Adipocyte (in vitro differentiated cells): ENCODE measurements around the gene FGF2.
A peak's percentile ranks its signal among the peaks of the same experiment; 100 is the strongest.
"Not testable (repeated sequence)": the region's sequence is repeated elsewhere in the genome, so short reads cannot be mapped to it uniquely, and the experiment has no call there.

Source experiments
- DNase-seq: peaks from one replicate; pipeline ENCODE4 v3.0.0-alpha.2; 2015; ENCODE audit warnings: low read depth
- H3K27me3 ChIP-seq: replicated peaks from 2 replicates; pipeline ENCODE4 v1.7.0; 2013; ENCODE audit warnings: mild to moderate bottlenecking, low read length, moderate library complexity; ENCODE audit not compliant: control insufficient read depth, insufficient read depth
- H3K36me3 ChIP-seq: 2 replicates; pipeline ENCODE4 v1.7.0; 2013; ENCODE audit warnings: low read length, mild to moderate bottlenecking, moderate library complexity; ENCODE audit not compliant: control insufficient read depth, insufficient read depth, severe bottlenecking
- H3K4me1 ChIP-seq: 2 replicates; pipeline ENCODE4 v1.7.0; 2013; ENCODE audit warnings: mild to moderate bottlenecking, low read length, moderate library complexity; ENCODE audit not compliant: control insufficient read depth, insufficient read depth
- H3K4me3 ChIP-seq: 2 replicates; pipeline ENCODE4 v1.7.0; 2013; ENCODE audit warnings: mild to moderate bottlenecking, low read length, moderate library complexity
- H3K9ac ChIP-seq: 2 replicates; pipeline ENCODE4 v1.7.0; 2013; ENCODE audit warnings: mild to moderate bottlenecking, low read length, moderate library complexity
- H3K9me3 ChIP-seq: 2 replicates; pipeline ENCODE4 v1.7.0; 2013; ENCODE audit warnings: mild to moderate bottlenecking, low read length, moderate library complexity; ENCODE audit not compliant: control insufficient read depth

FGF2 gene

GRCh38 chr4:122914292-122914904, 87.8 kb downstream of the FGF2 start:
- peak; percentile 76 for DNase-seq
- no peaks in the 10 kb centered on the region for H3K9me3 ChIP-seq
- peaks cover 28% of the 10 kb centered on the region for H3K4me1 ChIP-seq

GRCh38 chr4:122914938-122915337, 88.3 kb downstream of the FGF2 start:
- DNase-seq = peak; percentile 57
- Histone ChIP-seq H3K4me3 (peak overlapping the region; percentile 34), H3K4me1 (peaks cover 23% of the 10 kb centered on the region)

More at GRCh38 chr4:122914292-122914904, 87.8 kb downstream of the FGF2 start:
- H3K4me3 ChIP-seq = peak overlapping the region; percentile 34
- no peaks in the 10 kb centered on the region for H3K27me3 ChIP-seq
- H3K36me3 ChIP-seq = no peaks in the 10 kb centered on the region
- H3K9ac ChIP-seq = peak overlapping the region; percentile 31

GRCh38 chr4:122917731-122918130, 91.1 kb downstream of the FGF2 start:
- Histone ChIP-seq H3K27me3 (no peaks in the 10 kb centered on the region), H3K4me3 (no peak overlapping the region), H3K36me3 (no peaks in the 10 kb centered on the region), H3K9me3 (no peaks in the 10 kb centered on the region), H3K4me1 (peaks cover 22% of the 10 kb centered on the region), H3K9ac (no peak overlapping the region)
- no peak for DNase-seq

More at GRCh38 chr4:122914938-122915337, 88.3 kb downstream of the FGF2 start:
- peak overlapping the region; percentile 19 for H3K9ac ChIP-seq
- no peaks in the 10 kb centered on the region for H3K36me3 ChIP-seq
- H3K9me3 ChIP-seq = no peaks in the 10 kb centered on the region
- H3K27me3 ChIP-seq = no peaks in the 10 kb centered on the region

GRCh38 chr4:122920473-122920872, 93.8 kb downstream of the FGF2 start:
- H3K36me3 ChIP-seq = no peaks in the 10 kb centered on the region
- H3K9me3 ChIP-seq = no peaks in the 10 kb centered on the region
- peaks cover 14% of the 10 kb centered on the region for H3K4me1 ChIP-seq
- H3K4me3 ChIP-seq = no peak overlapping the region
- DNase-seq = no peak
- no peak overlapping the region for H3K9ac ChIP-seq
- H3K27me3 ChIP-seq = no peaks in the 10 kb centered on the region

- H3K9me3 ChIP-seq = no peaks in the 10 kb centered on the region
- peaks cover 14% of the 10 kb centered on the region for H3K4me1 ChIP-seq
- H3K4me3 ChIP-seq = peak overlapping the region; percentile 98
- no peak for DNase-seq
- no peaks in the 10 kb centered on the region for H3K36me3 ChIP-seq
- peak overlapping the region; percentile 93 for H3K9ac ChIP-seq
- no peaks in the 10 kb centered on the region for H3K27me3 ChIP-seq
Measured at GRCh38 chr4:122921300-122921699, 94.7 kb downstream of the FGF2 start.

- no peaks in the 10 kb centered on the region for H3K36me3 ChIP-seq
- peaks cover 20% of the 10 kb centered on the region for H3K4me1 ChIP-seq
- H3K27me3 ChIP-seq = no peaks in the 10 kb centered on the region
- no peaks in the 10 kb centered on the region for H3K9me3 ChIP-seq
- DNase-seq = peak; percentile 82
- peak within 1 kb of the TSS; percentile 93 for H3K9ac ChIP-seq
- H3K4me3 ChIP-seq = peak within 1 kb of the TSS; percentile 98
Measured at GRCh38 chr4:122921971-122922876, 95.6 kb downstream of the FGF2 start, which contains the start of gene NUDT6. TSS of gene NUDT6 (minus strand) at chr4:122922597. CDS start at chr4:122922572, 25 bp downstream.

GRCh38 chr4:122922877-122923511, 96.4 kb downstream of the FGF2 start:
- peak; percentile 91 for DNase-seq
- H3K9ac ChIP-seq = peak overlapping the region; percentile 93
- H3K27me3 ChIP-seq = no peaks in the 10 kb centered on the region
- no peaks in the 10 kb centered on the region for H3K36me3 ChIP-seq
- peaks cover 24% of the 10 kb centered on the region for H3K4me1 ChIP-seq
- H3K9me3 ChIP-seq = no peaks in the 10 kb centered on the region
- peak overlapping the region; percentile 98 for H3K4me3 ChIP-seq

- H3K4me1 ChIP-seq = peaks cover 14% of the 10 kb centered on the region
- H3K4me3 ChIP-seq = no peak overlapping the region
- no peak overlapping the region for H3K9ac ChIP-seq
- DNase-seq = no peak
- peaks cover 36% of the 10 kb centered on the region for H3K36me3 ChIP-seq
- no peaks in the 10 kb centered on the region for H3K9me3 ChIP-seq
- no peaks in the 10 kb centered on the region for H3K27me3 ChIP-seq
Measured at GRCh38 chr4:122928930-122929329, 102.3 kb downstream of the FGF2 start.

- H3K9me3 ChIP-seq = no peaks in the 10 kb centered on the region
- DNase-seq = peak; percentile 77
- no peak overlapping the region for H3K9ac ChIP-seq
- H3K4me1 ChIP-seq = peaks cover 10% of the 10 kb centered on the region
- peaks cover 51% of the 10 kb centered on the region for H3K36me3 ChIP-seq
- H3K27me3 ChIP-seq = no peaks in the 10 kb centered on the region
- no peak overlapping the region for H3K4me3 ChIP-seq
Measured at GRCh38 chr4:122930862-122931261, 104.2 kb downstream of the FGF2 start.

GRCh38 chr4:122932763-122933162, 106.1 kb downstream of the FGF2 start:
- Histone ChIP-seq H3K27me3 (no peaks in the 10 kb centered on the region), H3K36me3 (peaks cover 66% of the 10 kb centered on the region), H3K9me3 (no peaks in the 10 kb centered on the region), H3K9ac (no peak overlapping the region), H3K4me3 (no peak overlapping the region), H3K4me1 (no peaks in the 10 kb centered on the region)
- no peak for DNase-seq

GRCh38 chr4:122945136-122945535, 118.5 kb downstream of the FGF2 start:
- H3K9ac ChIP-seq, H3K4me3 ChIP-seq, H3K27me3 ChIP-seq, DNase-seq, H3K9me3 ChIP-seq, H3K4me1 ChIP-seq: not testable (repeated sequence)
- H3K36me3 ChIP-seq = peaks cover 35% of the 10 kb centered on the region
